A549 (cell line): ENCODE data around the gene SRA1. TPM values are rescaled to one million over a fixed set of nuclear protein-coding genes. Genes with fewer than 3 reads are reported as not detected.

Experiments used
- ATAC-seq, 2 experiments: fragments of 200-7000 bp in 1 of 2; fragments of >200 bp in 1 of 2; cut with Nextera tagmentation in 1 of 2; cut with Tn5 transposase in 1 of 2; 3 replicates each; pipeline versions ENCODE4 v1.8.0 to v1.9.1; 2018 to 2020; ENCODE audit warnings: mild to moderate bottlenecking in 1 of 2, moderate library complexity in 1 of 2
- CTCF ChIA-PET: fragments of 300-600 bp; sonication (Branson Sonifier 250); formaldehyde crosslinking; extraction: SDS; loops from one replicate; lab custom pipeline; 2021; ENCODE audit warnings: antibody characterized with exemption, inconsistent platforms; lab: Yijun Ruan, JAX
- POLR2A ChIA-PET: fragments of 350-600 bp; formaldehyde crosslinking; extraction: SDS; loops from one replicate; lab custom pipeline; 2021; ENCODE audit warnings: antibody characterized with exemption, inconsistent platforms; lab: Yijun Ruan, JAX
- DNase-seq, 2 experiments: peaks; one replicate each; pipeline versions ENCODE4 v3.0.0 to v3.0.0-alpha.2; 2011 to 2016; ENCODE audit warnings: low read depth in 1 of 2, low spot score in 1 of 2
- FAIRE-seq: peaks from 2 replicates; lab custom pipeline; 2011; peaks lifted over from hg19 to GRCh38; lab: Jason Lieb, UNC
- H3K27ac ChIP-seq, 2 experiments: fragments of >200 bp; sonication (Bioruptor Twin); formaldehyde crosslinking; 3 replicates each; pipeline ENCODE4 v1.5.1; 2016 to 2017
- H3K4me1 ChIP-seq: fragments of >200 bp; sonication (Bioruptor Twin); formaldehyde crosslinking; 3 replicates; pipeline ENCODE4 v1.6.1; 2016
- H3K4me2 ChIP-seq: fragments of >200 bp; sonication (Bioruptor Twin); formaldehyde crosslinking; 3 replicates; pipeline ENCODE4 v1.6.1; 2016
- H3K4me3 ChIP-seq: fragments of >200 bp; sonication (Bioruptor Twin); formaldehyde crosslinking; 3 replicates; pipeline ENCODE4 v1.5.1; 2016
- H3K9me3 ChIP-seq: fragments of >200 bp; sonication (Bioruptor Twin); formaldehyde crosslinking; 3 replicates; pipeline ENCODE4 v1.6.1; 2016
- CHD2 ChIP-seq: fragments of 150-350 bp; IDR thresholded peaks from 2 replicates; pipeline ENCODE4 v1.6.1; 2014; ENCODE audit warnings: low read length; ENCODE audit not compliant: partially characterized antibody
- CTCF ChIP-seq: fragments of >200 bp; sonication (Bioruptor Twin); formaldehyde crosslinking; IDR thresholded peaks from 3 replicates; pipeline ENCODE4 v1.5.1; 2016
- ELK1 ChIP-seq: fragments of 150-350 bp; IDR thresholded peaks from 2 replicates; pipeline ENCODE4 v1.6.1; 2014; ENCODE audit warnings: low read depth, mild to moderate bottlenecking, low read length
- ESRRA ChIP-seq: fragments of 150-350 bp; IDR thresholded peaks from 2 replicates; pipeline ENCODE4 v1.6.1; 2014; ENCODE audit warnings: mild to moderate bottlenecking, low read length, borderline replicate concordance
- FOSB ChIP-seq: fragments of 250-450 bp; sonication (Bioruptor Pico); IDR thresholded peaks from 2 replicates; pipeline ENCODE4 v1.5.0; 2020; ENCODE audit warnings: mild to moderate bottlenecking, moderate library complexity
- FOSL2 ChIP-seq, 2 experiments: fragments of 450-650 bp in 1 of 2; fragments of >200 bp in 1 of 2; sonication (Bioruptor Twin) in 1 of 2; formaldehyde crosslinking; IDR thresholded peaks; 2 replicates each; pipeline versions ENCODE4 v1.5.0 to v1.6.1; 2016 to 2020; ENCODE audit warnings: mild to moderate bottlenecking in 1 of 2, moderate library complexity in 1 of 2
- HEYL ChIP-seq: fragments of 250-450 bp; sonication (Bioruptor Pico); IDR thresholded peaks from 2 replicates; pipeline ENCODE4 v1.8.0; 2021; ENCODE audit warnings: mild to moderate bottlenecking, moderate library complexity
- HOXB5 ChIP-seq: fragments of 250-450 bp; sonication (Bioruptor Pico); IDR thresholded peaks from 2 replicates; pipeline ENCODE4 v1.5.0; 2020; ENCODE audit warnings: mild to moderate bottlenecking, moderate library complexity
- JUNB ChIP-seq: fragments of >200 bp; sonication (Bioruptor Twin); formaldehyde crosslinking; IDR thresholded peaks from 2 replicates; pipeline ENCODE4 v1.6.1; 2016
- KDM1A ChIP-seq: fragments of 200-600 bp; sonication (generic); IDR thresholded peaks from 2 replicates; pipeline ENCODE4 v1.6.1; 2016; ENCODE audit warnings: low read depth, mild to moderate bottlenecking
- POLR2AphosphoS2 ChIP-seq: conservative IDR thresholded peaks from 2 replicates; pipeline ENCODE4 v1.6.1; 2012; ENCODE audit warnings: low read length, improper control_type of control experiment, inconsistent platforms
- RAD21 ChIP-seq, 2 experiments: fragments of >200 bp in 1 of 2; sonication (Bioruptor Twin) in 1 of 2; formaldehyde crosslinking in 1 of 2; IDR thresholded peaks in 1 of 2; conservative IDR thresholded peaks in 1 of 2; 2 replicates in 1 of 2; 3 replicates in 1 of 2; pipeline ENCODE4 v1.6.1; 2012 to 2018; ENCODE audit warnings: inconsistent platforms in 1 of 2
- RARB ChIP-seq: fragments of 250-450 bp; sonication (Bioruptor Pico); IDR thresholded peaks from 2 replicates; pipeline ENCODE4 v1.8.0; 2021; ENCODE audit warnings: mild to moderate bottlenecking, moderate library complexity
- RFX5 ChIP-seq: fragments of 450-650 bp; IDR thresholded peaks from 2 replicates; pipeline ENCODE4 v1.7.1; 2014; ENCODE audit warnings: antibody characterized with exemption, mild to moderate bottlenecking, moderate library complexity
- SMC3 ChIP-seq: fragments of >200 bp; sonication (Bioruptor Twin); formaldehyde crosslinking; IDR thresholded peaks from 3 replicates; pipeline ENCODE4 v1.6.1; 2018; ENCODE audit warnings: inconsistent platforms
- TP53 ChIP-seq: fragments of 250-450 bp; sonication (Bioruptor Pico); IDR thresholded peaks from 2 replicates; pipeline ENCODE4 v1.5.0; 2021; ENCODE audit warnings: mild to moderate bottlenecking, moderate library complexity
- ZC3H11A ChIP-seq: fragments of 450-650 bp; IDR thresholded peaks from 2 replicates; pipeline ENCODE4 v1.6.1; 2014; ENCODE audit warnings: antibody characterized with exemption, mild to moderate bottlenecking
- ZFP36 ChIP-seq: fragments of 450-650 bp; IDR thresholded peaks from 2 replicates; pipeline ENCODE4 v1.6.1; 2014; ENCODE audit warnings: borderline replicate concordance; ENCODE audit not compliant: partially characterized antibody
- WGBS: methylation state at CpG from one replicate; pipeline ENCODE4 v1.1.6; 2017; ENCODE audit errors: missing lambda C conversion rate; 5-methylcytosine and 5-hydroxymethylcytosine counted together
- polyA plus RNA-seq, 4 experiments: library from polyadenylated mRNA; depleted of rRNA in 3 of 4; stranded (reverse); fragments of >200 nt; fragmentation: RNase III in 1 of 4; extraction: RNeasy Plus Mini Kit Qiagen cat#74134 plus additional on column Dnase treatment in 1 of 4; gene quantifications; 2 replicates in 3 of 4; 3 replicates in 1 of 4; pipeline ENCODE4 v1.2.3, GENCODE V29; 2011 to 2017
- TF ChIP-seq, protein P1 (sequence below): fragments of >200 bp; sonication (Bioruptor Twin); formaldehyde crosslinking; IDR thresholded peaks from 3 replicates; pipeline ENCODE4 v1.6.1; 2016
- TF ChIP-seq, protein P2 (sequence below): fragments of >200 bp; sonication (Bioruptor Twin); formaldehyde crosslinking; IDR thresholded peaks from 2 replicates; pipeline ENCODE4 v1.6.1; 2016

Gene SRA1
- polyA plus RNA-seq, 2 of the 4 experiments (the other 2 are of a cell fraction) = 28.6 to 50.8 TPM

DNA sequence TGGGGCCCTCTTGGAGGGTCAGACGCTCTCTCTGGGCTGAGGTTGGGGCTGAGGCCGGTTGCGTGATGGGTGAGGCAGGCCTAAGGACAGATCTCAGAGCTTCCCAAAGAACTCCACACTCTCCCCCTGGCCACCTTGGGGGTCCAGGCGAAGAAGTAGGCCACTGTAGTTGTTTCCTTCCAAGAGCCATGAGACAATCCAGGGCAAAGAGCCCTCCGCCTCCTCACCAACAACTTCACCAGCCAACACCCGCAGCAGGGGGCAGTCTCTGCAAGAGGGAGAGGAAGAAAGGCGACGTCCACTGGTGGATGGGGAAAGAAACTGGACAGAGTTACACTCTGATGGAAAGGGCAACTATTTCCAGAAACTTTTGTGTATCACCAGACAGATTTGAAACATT lies 18.0 kb upstream of the SRA1 start:
- WGBS = 79% methylated on average over 8 of the region's 8 CpGs

GRCh38 chr5:140574165-140574564 lies 16.9 kb upstream of the SRA1 start:
- peak in 1 of 2 experiments; percentile 39; a peak in 2 of 6 replicates for ATAC-seq
- ChIA-PET CTCF (interaction anchor here (0.6 to 1.8 kb wide), 6 partner anchors 12 to 66 kb away, joined by 3 to 5 read pairs (median 4); partner anchors contain the start of genes CD14 and EIF4EBP3), POLR2A (interaction anchor here (1.2 kb wide), 1 partner anchor 16 kb away, joined by 4 read pairs; the partner anchor contains the start of gene SRA1)
- Histone ChIP-seq H3K4me3 (no peak overlapping the region), H3K4me1 (no peaks in the 10 kb centered on the region)
- TF ChIP-seq RARB (CRISPR knock-in tag) (no peak), HEYL (CRISPR knock-in tag) (no peak), SMC3 (no peak), ZFP36 (no peak), TP53 (CRISPR knock-in tag) (no peak), JUNB (no peak), RFX5 (no peak)
- TF ChIP-seq, protein P1, sequence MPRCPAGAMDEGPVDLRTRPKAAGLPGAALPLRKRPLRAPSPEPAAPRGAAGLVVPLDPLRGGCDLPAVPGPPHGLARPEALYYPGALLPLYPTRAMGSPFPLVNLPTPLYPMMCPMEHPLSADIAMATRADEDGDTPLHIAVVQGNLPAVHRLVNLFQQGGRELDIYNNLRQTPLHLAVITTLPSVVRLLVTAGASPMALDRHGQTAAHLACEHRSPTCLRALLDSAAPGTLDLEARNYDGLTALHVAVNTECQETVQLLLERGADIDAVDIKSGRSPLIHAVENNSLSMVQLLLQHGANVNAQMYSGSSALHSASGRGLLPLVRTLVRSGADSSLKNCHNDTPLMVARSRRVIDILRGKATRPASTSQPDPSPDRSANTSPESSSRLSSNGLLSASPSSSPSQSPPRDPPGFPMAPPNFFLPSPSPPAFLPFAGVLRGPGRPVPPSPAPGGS = no peak
- TF ChIP-seq, protein P2, sequence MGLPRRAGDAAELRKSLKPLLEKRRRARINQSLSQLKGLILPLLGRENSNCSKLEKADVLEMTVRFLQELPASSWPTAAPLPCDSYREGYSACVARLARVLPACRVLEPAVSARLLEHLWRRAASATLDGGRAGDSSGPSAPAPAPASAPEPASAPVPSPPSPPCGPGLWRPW = no peak
- TF ChIP-seq, all 56 proteins: peak for 0
- no peak for FAIRE-seq
- 43% methylated on average over 3 of the region's 3 CpGs for WGBS
- Histone ChIP-seq H3K27ac (no peak overlapping the region), H3K4me2 (0 out of 3 replicates have a peak overlapping the region, but pooled peaks have one; percentile 22), H3K9me3 (no peaks in the 10 kb centered on the region)
- DNase-seq = peak in 1 of 2 experiments; percentile 53

More for the DNA sequence above, 18.0 kb upstream of the SRA1 start:
- no peak overlapping the region for H3K4me3 ChIP-seq
- H3K27ac ChIP-seq = no peak overlapping the region; a peak in 1 of 6 replicates
- H3K9me3 ChIP-seq = no peaks in the 10 kb centered on the region
- TF ChIP-seq SMC3 (peak; percentile 48; the same call in 2 of the 3 replicates), CTCF (0 out of 3 replicates have a peak, but pooled peaks have one; percentile 30), KDM1A (no peak), RAD21 (conservative IDR thresholded peaks at IDR 0.05 in 1 of 2, IDR thresholded peaks at IDR 0.05 in 1 of 2) (peak; percentile 50 to 71), ZC3H11A (no peak), CHD2 (no peak), POLR2AphosphoS2 (no peak)
- H3K4me2 ChIP-seq = no peak overlapping the region
- ATAC-seq = peak; percentile 59 to 80; a peak in 4 of 6 replicates
- DNase-seq = peak in 1 of 2 experiments; percentile 61
- POLR2A ChIA-PET = no interaction called here
- CTCF ChIA-PET = interaction anchor here (1.0 to 1.8 kb wide), 4 partner anchors 28 to 64 kb away, joined by 4 to 5 read pairs (median 4); partner anchors contain the start of gene EIF4EBP3
- no peaks in the 10 kb centered on the region for H3K4me1 ChIP-seq
- no peak for FAIRE-seq

- H3K4me3 ChIP-seq = no peak overlapping the region
- no peaks in the 10 kb centered on the region for H3K4me1 ChIP-seq
- FAIRE-seq = no peak
- no peak for TF ChIP-seq CHD2
- no peak for TF ChIP-seq ELK1
- TF ChIP-seq, protein P1 = no peak
- TF ChIP-seq ESRRA = no peak
- TF ChIP-seq FOSL2 (IDR thresholded peaks at IDR 0.05) = no peak
- TF ChIP-seq FOSL2 (CRISPR knock-in tag; IDR thresholded peaks at IDR 0.05) = no peak
- no peak for TF ChIP-seq FOSB (CRISPR knock-in tag)
- TF ChIP-seq HOXB5 (CRISPR knock-in tag) = no peak
- DNase-seq = no peak
- WGBS = 92% methylated on average over 7 of the region's 7 CpGs
- CTCF ChIA-PET = interaction anchor here (0.7 to 1.8 kb wide), 2 partner anchors 13 to 62 kb away, joined by 4 read pairs; no protein-coding TSS in a partner anchor
- H3K9me3 ChIP-seq = no peaks in the 10 kb centered on the region
- POLR2A ChIA-PET = interaction anchor here (1.2 kb wide), 1 partner anchor 16 kb away, joined by 4 read pairs; the partner anchor contains the start of gene SRA1
- no peak overlapping the region for H3K27ac ChIP-seq
- no peak overlapping the region for H3K4me2 ChIP-seq
- no peak for ATAC-seq
Measured at GRCh38 chr5:140573683-140574082, 16.4 kb upstream of the SRA1 start.
